ENCODE data around the gene MECR.

Gene MECR

GRCh38 chr1:29208442-29208841 is 22.3 kb downstream of the MECR start:
- no peak for DNase-seq

- peak; percentile 9 to 98 (median 80) for DNase-seq
These were observed 28.0 kb downstream of the MECR start for GRCh38 chr1:29202584-29203340.

GRCh38 chr1:29202053-29202452 is 28.7 kb downstream of the MECR start:
- DNase-seq, result no peak

- no peak for DNase-seq
These were observed 29.1 kb downstream of the MECR start for GRCh38 chr1:29201595-29202051.

- DNase-seq, result no peak
These were observed 29.7 kb downstream of the MECR start for GRCh38 chr1:29200906-29201594.

GRCh38 chr1:29197993-29198392 is 32.7 kb downstream of the MECR start:
- DNase-seq, result no peak

GRCh38 chr1:29197590-29197924 is 33.2 kb downstream of the MECR start:
- no peak for DNase-seq

GRCh38 chr1:29196863-29197589 is 33.7 kb downstream of the MECR start:
- DNase-seq, result no peak

- DNase-seq, result peak in 3 of 58 donors; percentile 1 to 14 (median 2)
These were observed 34.8 kb downstream of the MECR start for GRCh38 chr1:29195881-29196291.

- DNase-seq, result no peak
These were observed 36.8 kb downstream of the MECR start for GRCh38 chr1:29193879-29194455.

GRCh38 chr1:29190718-29191117 is 40.0 kb downstream of the MECR start:
- no peak for DNase-seq

GRCh38 chr1:29186707-29187106 is 44.0 kb downstream of the MECR start:
- no peak for DNase-seq

- DNase-seq, result no peak
These were observed 44.5 kb downstream of the MECR start for GRCh38 chr1:29186252-29186651.

GRCh38 chr1:29183287-29183686 is 47.4 kb downstream of the MECR start:
- no peak for DNase-seq

GRCh38 chr1:29181413-29182225 is 49.1 kb downstream of the MECR start, which contains the start of gene SRSF4:
Gene SRSF4 (minus strand): TSS chr1:29181900. CDS start chr1:29181752, 148 bp downstream.
- peak; percentile 84 to 99 (median 97) for DNase-seq

GRCh38 chr1:29180497-29181412 is 50.0 kb downstream of the MECR start:
- DNase-seq, result peak in 4 of 58 donors; percentile 38 to 61 (median 47)

GRCh38 chr1:29179641-29180184 is 51.0 kb downstream of the MECR start:
- no peak for DNase-seq

- no peak for DNase-seq
These were observed 53.6 kb downstream of the MECR start for GRCh38 chr1:29177022-29177705.

GRCh38 chr1:29176576-29176975 is 54.2 kb downstream of the MECR start:
- no peak for DNase-seq
